GM23338 (cell line): Measurements from ENCODE around the gene WDR70. TPM values are rescaled to one million over a fixed set of nuclear protein-coding genes. Genes with fewer than 3 reads are reported as not detected.

Source experiments
- ATAC-seq: fragments of 200-7000 bp; cut with Tn5 transposase; 3 replicates; pipeline ENCODE4 v1.9.1; 2020
- DNase-seq: peaks from one replicate; pipeline ENCODE4 v3.0.0-alpha.2; 2015; ENCODE audit warnings: low spot score
- H2AFZ ChIP-seq: fragments of 200-600 bp; sonication (generic); 2 replicates; pipeline ENCODE4 v1.8.0; 2016; ENCODE audit warnings: antibody characterized with exemption, mild to moderate bottlenecking, moderate library complexity
- H3F3A ChIP-seq: fragments of 200-600 bp; sonication (generic); replicated peaks from 2 replicates; pipeline ENCODE4 v1.8.0; 2017; ENCODE audit warnings: antibody characterized with exemption, mixed run types, low read depth
- H3K27ac ChIP-seq: fragments of 200-600 bp; sonication (generic); 2 replicates; pipeline ENCODE4 v1.6.1; 2016; ENCODE audit warnings: low read depth
- H3K27me3 ChIP-seq: fragments of 200-600 bp; sonication (generic); 2 replicates; pipeline ENCODE4 v1.8.0; 2016; ENCODE audit warnings: mild to moderate bottlenecking, mixed run types, moderate library complexity; ENCODE audit not compliant: insufficient read depth
- H3K36me3 ChIP-seq: fragments of 200-600 bp; sonication (generic); 2 replicates; pipeline ENCODE4 v1.8.0; 2016; ENCODE audit warnings: mild to moderate bottlenecking; ENCODE audit not compliant: insufficient read depth
- H3K4me1 ChIP-seq: fragments of 200-600 bp; sonication (generic); 2 replicates; pipeline ENCODE4 v1.8.0; 2016; ENCODE audit warnings: mild to moderate bottlenecking, moderate library complexity; ENCODE audit not compliant: insufficient read depth
- H3K4me2 ChIP-seq: fragments of 200-600 bp; sonication (generic); 2 replicates; pipeline ENCODE4 v1.7.1; 2017; ENCODE audit warnings: mixed run types
- H3K4me3 ChIP-seq: fragments of 200-600 bp; sonication (generic); 2 replicates; pipeline ENCODE4 v1.6.1; 2016; ENCODE audit warnings: mixed run types
- H3K79me2 ChIP-seq: fragments of 200-600 bp; sonication (generic); replicated peaks from 2 replicates; pipeline ENCODE4 v1.8.0; 2017; ENCODE audit warnings: mild to moderate bottlenecking; ENCODE audit not compliant: insufficient read depth
- H3K9me2 ChIP-seq: fragments of 200-600 bp; sonication (generic); 2 replicates; pipeline ENCODE4 v1.8.0; 2017; ENCODE audit not compliant: insufficient read depth
- H4K20me1 ChIP-seq: fragments of 200-600 bp; sonication (generic); replicated peaks from 2 replicates; pipeline ENCODE4 v1.8.0; 2017; ENCODE audit warnings: mild to moderate bottlenecking; ENCODE audit not compliant: insufficient read depth
- H3K27ac Mint-ChIP-seq: 2 replicates; pipeline ENCODE4 v1.8.0; 2020; ENCODE audit warnings: inconsistent platforms, mild to moderate bottlenecking, moderate library complexity, mixed read lengths
- H3K27me3 Mint-ChIP-seq: 3 replicates; pipeline ENCODE4 v1.8.0; 2022; ENCODE audit warnings: low read depth, mild to moderate bottlenecking, moderate library complexity, mixed read lengths, inconsistent platforms; ENCODE audit not compliant: insufficient read depth, poor library complexity
- H3K36me3 Mint-ChIP-seq: 3 replicates; pipeline ENCODE4 v1.8.0; 2021; ENCODE audit warnings: low read depth, mild to moderate bottlenecking, inconsistent platforms, moderate library complexity, mixed read lengths
- H3K4me1 Mint-ChIP-seq: 3 replicates; pipeline ENCODE4 v1.8.0; 2020; ENCODE audit warnings: mild to moderate bottlenecking, inconsistent platforms, mixed read lengths
- H3K4me3 Mint-ChIP-seq: 3 replicates; pipeline ENCODE4 v1.8.0; 2021; ENCODE audit warnings: moderate library complexity, mild to moderate bottlenecking, inconsistent platforms, mixed read lengths
- H3K9me3 Mint-ChIP-seq: 3 replicates; pipeline ENCODE4 v1.8.0; 2020; ENCODE audit warnings: moderate library complexity, mild to moderate bottlenecking, inconsistent platforms, mixed read lengths
- EZH2phosphoT487 ChIP-seq: fragments of 200-600 bp; sonication (generic); IDR thresholded peaks from one replicate; pipeline ENCODE4 v1.8.1; 2018; ENCODE audit warnings: antibody characterized with exemption; ENCODE audit not compliant: unreplicated experiment
- JUNB ChIP-seq: IDR thresholded peaks from one replicate; pipeline ENCODE4 v1.6.1; 2016; ENCODE audit warnings: antibody characterized with exemption; ENCODE audit not compliant: unreplicated experiment
- NANOG ChIP-seq: IDR thresholded peaks from 2 replicates; pipeline ENCODE4 v1.6.1; 2016; ENCODE audit warnings: antibody characterized with exemption, borderline replicate concordance
- POLR2AphosphoS5 ChIP-seq: IDR thresholded peaks from 2 replicates; pipeline ENCODE4 v1.6.1; 2016; ENCODE audit warnings: antibody characterized with exemption, low read depth
- REST ChIP-seq: IDR thresholded peaks from one replicate; pipeline ENCODE4 v1.6.1; 2018; ENCODE audit warnings: antibody characterized with exemption; ENCODE audit not compliant: unreplicated experiment
- STAT1 ChIP-seq: IDR thresholded peaks from one replicate; pipeline ENCODE4 v1.6.1; 2016; ENCODE audit warnings: antibody characterized with exemption; ENCODE audit not compliant: unreplicated experiment
- polyA plus RNA-seq: library from polyadenylated mRNA; unstranded; fragments of >200 nt; fragmentation: Nextera tagmentation; extraction: Ambion mirVana; gene quantifications from 2 replicates; pipeline ENCODE4 v1.2.1, GENCODE V29; 2016
- total RNA-seq: library from RNA; depleted of rRNA; stranded (reverse); fragments of >200 nt; shearing (Covaris generic); gene quantifications from 2 replicates; pipeline ENCODE4 v1.2.3, GENCODE V29; 2014
- TF ChIP-seq, protein P1 (sequence below): fragments of 250-450 bp; sonication (Bioruptor Pico); IDR thresholded peaks from 2 replicates; pipeline ENCODE4 v1.5.0; 2020; ENCODE audit warnings: mild to moderate bottlenecking, moderate library complexity

Gene WDR70
- total and polyA plus RNA-seq, 2 experiments from 2014 or later = 34.9 to 86.7 TPM

GRCh38 chr5:37578176-37578575 is 199.1 kb downstream of the WDR70 start:
- H3K36me3 Mint-ChIP-seq = no peaks in the 10 kb centered on the region
- Histone ChIP-seq H2AFZ (no peak overlapping the region), H4K20me1 (no peaks in the 10 kb centered on the region), H3K4me2 (no peak overlapping the region), H3F3A (no peaks in the 10 kb centered on the region), H3K79me2 (no peaks in the 10 kb centered on the region), H3K4me1 (no peaks in the 10 kb centered on the region; the same call in 1 of the 2 replicates), H3K27me3 (no peaks in the 10 kb centered on the region), H3K9me2 (peaks cover 14% of the 10 kb centered on the region; the same call in 1 of the 2 replicates), H3K27ac (no peak overlapping the region), H3K36me3 (no peaks in the 10 kb centered on the region), H3K4me3 (no peak overlapping the region)
- peaks cover 3% of the 10 kb centered on the region for H3K27me3 Mint-ChIP-seq
- no peak for DNase-seq
- no peak overlapping the region for H3K4me3 Mint-ChIP-seq
- TF ChIP-seq POLR2AphosphoS5 (no peak), STAT1 (no peak), REST (no peak), NANOG (no peak), JUNB (no peak), EZH2phosphoT487 (no peak)
- TF ChIP-seq, protein P1, sequence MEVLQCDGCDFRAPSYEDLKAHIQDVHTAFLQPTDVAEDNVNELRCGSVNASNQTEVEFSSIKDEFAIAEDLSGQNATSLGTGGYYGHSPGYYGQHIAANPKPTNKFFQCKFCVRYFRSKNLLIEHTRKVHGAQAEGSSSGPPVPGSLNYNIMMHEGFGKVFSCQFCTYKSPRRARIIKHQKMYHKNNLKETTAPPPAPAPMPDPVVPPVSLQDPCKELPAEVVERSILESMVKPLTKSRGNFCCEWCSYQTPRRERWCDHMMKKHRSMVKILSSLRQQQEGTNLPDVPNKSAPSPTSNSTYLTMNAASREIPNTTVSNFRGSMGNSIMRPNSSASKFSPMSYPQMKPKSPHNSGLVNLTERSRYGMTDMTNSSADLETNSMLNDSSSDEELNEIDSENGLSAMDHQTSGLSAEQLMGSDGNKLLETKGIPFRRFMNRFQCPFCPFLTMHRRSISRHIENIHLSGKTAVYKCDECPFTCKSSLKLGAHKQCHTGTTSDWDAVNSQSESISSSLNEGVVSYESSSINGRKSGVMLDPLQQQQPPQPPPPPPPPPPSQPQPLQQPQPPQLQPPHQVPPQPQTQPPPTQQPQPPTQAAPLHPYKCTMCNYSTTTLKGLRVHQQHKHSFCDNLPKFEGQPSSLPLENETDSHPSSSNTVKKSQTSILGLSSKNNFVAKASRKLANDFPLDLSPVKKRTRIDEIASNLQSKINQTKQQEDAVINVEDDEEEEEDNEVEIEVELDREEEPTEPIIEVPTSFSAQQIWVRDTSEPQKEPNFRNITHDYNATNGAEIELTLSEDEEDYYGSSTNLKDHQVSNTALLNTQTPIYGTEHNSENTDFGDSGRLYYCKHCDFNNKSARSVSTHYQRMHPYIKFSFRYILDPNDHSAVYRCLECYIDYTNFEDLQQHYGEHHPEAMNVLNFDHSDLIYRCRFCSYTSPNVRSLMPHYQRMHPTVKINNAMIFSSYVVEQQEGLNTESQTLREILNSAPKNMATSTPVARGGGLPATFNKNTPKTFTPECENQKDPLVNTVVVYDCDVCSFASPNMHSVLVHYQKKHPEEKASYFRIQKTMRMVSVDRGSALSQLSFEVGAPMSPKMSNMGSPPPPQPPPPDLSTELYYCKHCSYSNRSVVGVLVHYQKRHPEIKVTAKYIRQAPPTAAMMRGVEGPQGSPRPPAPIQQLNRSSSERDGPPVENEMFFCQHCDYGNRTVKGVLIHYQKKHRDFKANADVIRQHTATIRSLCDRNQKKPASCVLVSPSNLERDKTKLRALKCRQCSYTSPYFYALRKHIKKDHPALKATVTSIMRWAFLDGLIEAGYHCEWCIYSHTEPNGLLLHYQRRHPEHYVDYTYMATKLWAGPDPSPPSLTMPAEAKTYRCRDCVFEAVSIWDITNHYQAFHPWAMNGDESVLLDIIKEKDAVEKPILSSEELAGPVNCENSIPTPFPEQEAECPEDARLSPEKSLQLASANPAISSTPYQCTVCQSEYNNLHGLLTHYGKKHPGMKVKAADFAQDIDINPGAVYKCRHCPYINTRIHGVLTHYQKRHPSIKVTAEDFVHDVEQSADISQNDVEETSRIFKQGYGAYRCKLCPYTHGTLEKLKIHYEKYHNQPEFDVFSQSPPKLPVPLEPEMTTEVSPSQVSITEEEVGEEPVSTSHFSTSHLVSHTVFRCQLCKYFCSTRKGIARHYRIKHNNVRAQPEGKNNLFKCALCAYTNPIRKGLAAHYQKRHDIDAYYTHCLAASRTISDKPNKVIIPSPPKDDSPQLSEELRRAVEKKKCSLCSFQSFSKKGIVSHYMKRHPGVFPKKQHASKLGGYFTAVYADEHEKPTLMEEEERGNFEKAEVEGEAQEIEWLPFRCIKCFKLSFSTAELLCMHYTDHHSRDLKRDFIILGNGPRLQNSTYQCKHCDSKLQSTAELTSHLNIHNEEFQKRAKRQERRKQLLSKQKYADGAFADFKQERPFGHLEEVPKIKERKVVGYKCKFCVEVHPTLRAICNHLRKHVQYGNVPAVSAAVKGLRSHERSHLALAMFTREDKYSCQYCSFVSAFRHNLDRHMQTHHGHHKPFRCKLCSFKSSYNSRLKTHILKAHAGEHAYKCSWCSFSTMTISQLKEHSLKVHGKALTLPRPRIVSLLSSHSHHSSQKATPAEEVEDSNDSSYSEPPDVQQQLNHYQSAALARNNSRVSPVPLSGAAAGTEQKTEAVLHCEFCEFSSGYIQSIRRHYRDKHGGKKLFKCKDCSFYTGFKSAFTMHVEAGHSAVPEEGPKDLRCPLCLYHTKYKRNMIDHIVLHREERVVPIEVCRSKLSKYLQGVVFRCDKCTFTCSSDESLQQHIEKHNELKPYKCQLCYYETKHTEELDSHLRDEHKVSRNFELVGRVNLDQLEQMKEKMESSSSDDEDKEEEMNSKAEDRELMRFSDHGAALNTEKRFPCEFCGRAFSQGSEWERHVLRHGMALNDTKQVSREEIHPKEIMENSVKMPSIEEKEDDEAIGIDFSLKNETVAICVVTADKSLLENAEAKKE (CRISPR knock-in tag) = no peak
- H3K4me1 Mint-ChIP-seq = peaks cover 7% of the 10 kb centered on the region; the same call in 2 of the 3 replicates
- no peak overlapping the region for H3K27ac Mint-ChIP-seq
- H3K9me3 Mint-ChIP-seq = no peaks in the 10 kb centered on the region
- no peak for ATAC-seq
